NCI-H460 (cell line): ENCODE results near the gene CCDC196. TPM values are rescaled to one million over a fixed set of nuclear protein-coding genes. Genes with fewer than 3 reads are reported as not detected.

Experiments
- DNase-seq: peaks from one replicate; pipeline ENCODE4 v3.0.0-alpha.2; 2016; ENCODE audit warnings: low read depth; ENCODE audit errors: extremely low read depth
- polyA plus RNA-seq: library from polyadenylated mRNA; depleted of rRNA; stranded (reverse); fragments of >200 nt; gene quantifications from 2 replicates; pipeline ENCODE4 v1.2.3, GENCODE V29; 2014; cell fraction: nucleus; rRNA removed
- total RNA-seq: library from RNA; depleted of rRNA; stranded (reverse); fragments of >200 nt; shearing (Covaris generic); gene quantifications from 2 replicates; pipeline ENCODE4 v1.2.3, GENCODE V29; 2014; rRNA removed

The CCDC196 gene, protein sequence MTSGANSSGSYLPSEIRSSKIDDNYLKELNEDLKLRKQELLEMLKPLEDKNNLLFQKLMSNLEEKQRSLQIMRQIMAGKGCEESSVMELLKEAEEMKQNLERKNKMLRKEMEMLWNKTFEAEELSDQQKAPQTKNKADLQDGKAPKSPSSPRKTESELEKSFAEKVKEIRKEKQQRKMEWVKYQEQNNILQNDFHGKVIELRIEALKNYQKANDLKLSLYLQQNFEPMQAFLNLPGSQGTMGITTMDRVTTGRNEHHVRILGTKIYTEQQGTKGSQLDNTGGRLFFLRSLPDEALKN
- not detected in 2 replicates for total RNA-seq
- polyA plus RNA-seq: not detected in 2 replicates

DNA sequence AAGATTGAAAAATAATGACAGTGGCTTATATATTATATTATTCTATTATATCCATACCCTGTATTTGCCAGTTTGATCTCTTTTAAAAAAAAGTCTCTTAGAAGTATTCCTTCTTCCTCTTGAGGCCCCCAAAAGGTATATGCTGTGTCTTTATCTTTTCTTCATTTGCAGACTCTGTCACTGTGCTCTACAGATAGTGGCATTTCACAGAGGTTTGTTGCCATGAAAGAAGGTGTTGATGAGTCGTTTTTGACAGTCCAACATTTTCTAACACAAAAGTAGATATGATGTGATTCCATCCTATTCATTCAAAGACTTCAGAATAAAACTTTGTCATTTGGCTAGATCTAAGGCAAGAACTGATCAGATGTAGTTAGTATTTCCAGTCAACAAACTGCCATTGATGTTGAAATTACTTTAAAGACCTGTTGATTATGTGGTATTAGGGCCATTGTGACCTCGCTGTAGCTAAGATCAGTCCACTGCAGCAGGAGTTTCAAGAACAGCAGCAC, at the start of gene CCDC196:
TSS of gene CCDC196 (plus strand) at position 462 of the 512 bp plus-strand sequence. CDS start 132 bp downstream, outside the sequence.
- DNase-seq: no peak

DNA sequence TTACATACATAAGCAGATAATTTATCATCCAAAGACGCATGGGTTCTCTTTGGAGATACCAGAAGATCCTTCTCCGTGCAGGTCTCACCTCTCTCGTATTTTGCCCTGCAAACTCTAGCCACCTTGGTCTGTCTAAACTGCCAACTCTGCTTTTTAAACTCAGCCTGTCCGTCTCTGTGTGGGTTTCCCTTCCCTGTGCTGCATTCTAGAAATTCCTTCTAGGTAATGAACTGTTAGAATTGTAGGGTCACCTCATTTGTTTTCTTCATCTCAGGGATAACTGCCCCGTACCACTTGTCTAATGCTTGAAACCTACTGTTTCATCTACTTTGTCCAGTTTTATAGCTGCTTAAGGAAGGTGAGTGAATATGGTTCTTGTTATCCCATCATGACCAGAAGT, 45.4 kb upstream of the CCDC196 start:
- no peak for DNase-seq

GRCh38 chr14:66442953-66443571, 43.1 kb upstream of the CCDC196 start:
- no peak for DNase-seq

GRCh38 chr14:66443785-66444184, 42.4 kb upstream of the CCDC196 start:
- DNase-seq: no peak

DNA sequence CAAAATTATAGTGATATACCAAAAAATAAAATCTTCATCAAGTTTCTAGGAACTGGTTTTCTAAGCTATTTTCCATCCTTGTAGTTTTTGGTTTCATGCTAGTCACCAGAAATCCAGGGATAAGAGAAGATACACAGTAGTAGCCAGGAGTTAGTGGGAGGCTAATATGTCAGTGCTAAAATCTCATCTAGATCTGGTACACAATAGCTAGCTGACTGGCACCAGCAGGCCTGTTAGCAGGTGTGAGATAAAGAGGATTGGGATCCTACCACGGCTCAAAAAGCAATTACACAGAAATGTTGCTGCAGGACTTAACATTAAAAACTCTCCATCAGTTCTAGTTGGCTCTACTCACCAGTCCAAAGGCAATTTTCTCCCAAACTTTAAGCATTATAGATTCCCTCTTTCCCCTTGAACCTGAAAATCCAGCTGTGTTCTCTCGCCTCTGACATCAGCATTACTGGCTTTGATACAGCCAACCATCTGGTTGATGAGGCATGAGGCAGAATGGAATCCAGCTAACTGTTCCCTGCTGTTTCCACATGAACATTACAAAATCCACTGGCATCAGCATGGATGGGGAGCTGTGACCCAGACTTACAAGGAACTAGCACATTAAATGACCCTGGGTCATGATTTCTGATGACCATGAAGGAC, 41.8 kb upstream of the CCDC196 start:
- DNase-seq: no peak

DNA sequence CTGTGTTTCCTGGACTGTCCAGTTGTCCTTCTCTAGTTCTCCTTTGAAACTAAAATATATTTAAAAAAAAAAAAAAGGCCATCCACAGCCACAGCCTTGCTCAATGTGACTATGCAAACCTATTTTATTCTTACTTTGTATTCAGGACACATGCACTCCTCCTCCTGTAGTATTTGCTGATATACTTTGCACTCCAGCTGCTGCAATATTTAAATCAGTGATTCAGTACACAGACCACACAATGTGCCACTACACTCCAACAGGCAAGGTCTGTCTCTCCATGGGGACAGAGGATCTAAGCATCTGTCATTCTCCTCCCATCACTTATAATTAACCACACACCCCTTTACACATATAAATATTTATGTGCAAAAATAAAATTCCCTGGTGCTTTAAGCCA, 40.2 kb upstream of the CCDC196 start:
- DNase-seq: no peak

DNA sequence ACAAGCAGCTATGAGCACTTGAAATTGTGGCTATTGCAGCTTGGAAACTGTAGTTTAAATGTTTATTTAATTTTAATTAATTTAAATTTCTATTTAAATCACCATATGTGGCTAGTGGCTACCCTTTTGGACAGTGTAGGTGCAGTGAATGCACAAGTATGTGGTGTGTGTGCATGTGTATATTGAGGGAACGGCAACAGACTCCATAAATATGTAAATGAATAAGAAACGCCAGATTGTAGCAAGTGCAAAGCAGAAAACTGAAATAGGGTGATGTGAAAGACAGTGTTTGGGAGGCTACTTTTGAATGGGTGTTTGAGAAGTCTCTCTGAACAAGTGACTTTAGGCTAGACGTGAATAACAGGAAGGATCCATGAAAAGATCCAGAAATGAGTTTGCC, 32.7 kb upstream of the CCDC196 start:
- no peak for DNase-seq

- no peak for DNase-seq
These were observed 26.6 kb upstream of the CCDC196 start for GRCh38 chr14:66459603-66460002.

GRCh38 chr14:66464261-66464660, 21.9 kb upstream of the CCDC196 start:
- DNase-seq: no peak

DNA sequence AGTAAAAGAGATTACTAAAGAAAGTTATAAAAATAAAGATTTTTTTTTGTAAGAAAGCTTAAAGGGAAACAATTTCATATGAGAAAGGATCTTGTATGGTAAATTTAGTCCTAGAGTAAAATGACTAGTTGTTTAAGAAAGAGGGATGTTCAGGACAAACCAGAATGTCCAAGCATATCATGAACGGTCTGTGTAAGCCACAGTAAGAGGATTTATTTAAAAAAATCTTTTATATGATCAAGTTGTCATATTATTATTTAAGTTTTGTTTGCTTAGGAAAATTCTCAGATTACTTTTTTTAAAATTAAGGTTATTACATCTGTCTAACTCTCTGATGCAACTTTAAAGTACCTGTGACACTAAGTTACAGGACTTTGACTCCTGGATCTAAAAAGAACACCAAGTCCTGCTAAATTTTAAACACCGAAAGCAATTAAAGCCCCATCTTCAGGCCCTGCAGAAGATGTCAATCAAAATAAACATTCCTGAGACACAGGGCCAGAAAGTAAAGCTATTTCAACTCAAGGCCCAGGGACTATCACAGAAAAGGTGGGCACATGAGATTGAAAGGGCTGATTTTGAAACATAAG, 17.3 kb upstream of the CCDC196 start:
- DNase-seq: no peak

GRCh38 chr14:66471584-66471983, 14.6 kb upstream of the CCDC196 start:
- DNase-seq: no peak

GRCh38 chr14:66472251-66472650, 13.9 kb upstream of the CCDC196 start:
- DNase-seq: no peak

GRCh38 chr14:66473223-66473622, 12.9 kb upstream of the CCDC196 start:
- DNase-seq: no peak

DNA sequence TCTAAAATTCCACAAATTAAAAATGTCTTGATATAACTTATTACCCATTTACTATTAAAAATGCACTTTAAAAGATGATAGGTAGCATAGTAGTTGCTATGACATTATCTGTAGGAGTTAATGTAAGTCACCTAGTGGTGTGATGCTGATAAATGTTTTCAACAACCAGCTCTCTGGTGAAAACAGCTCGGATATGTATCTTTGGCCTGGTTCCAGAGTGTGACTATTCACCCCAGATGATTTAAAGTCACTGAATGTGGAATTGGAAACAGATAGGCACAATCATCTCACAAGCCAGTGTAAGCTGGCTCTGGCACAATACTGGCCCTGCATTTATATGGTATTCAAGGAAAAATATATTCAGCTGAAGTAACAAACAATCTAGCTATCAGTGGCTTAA, 9.2 kb upstream of the CCDC196 start:
- no peak for DNase-seq

GRCh38 chr14:66477567-66477966, 8.6 kb upstream of the CCDC196 start:
- no peak for DNase-seq

- DNase-seq: no peak
These were observed 3.3 kb upstream of the CCDC196 start for GRCh38 chr14:66482873-66483272.

DNA sequence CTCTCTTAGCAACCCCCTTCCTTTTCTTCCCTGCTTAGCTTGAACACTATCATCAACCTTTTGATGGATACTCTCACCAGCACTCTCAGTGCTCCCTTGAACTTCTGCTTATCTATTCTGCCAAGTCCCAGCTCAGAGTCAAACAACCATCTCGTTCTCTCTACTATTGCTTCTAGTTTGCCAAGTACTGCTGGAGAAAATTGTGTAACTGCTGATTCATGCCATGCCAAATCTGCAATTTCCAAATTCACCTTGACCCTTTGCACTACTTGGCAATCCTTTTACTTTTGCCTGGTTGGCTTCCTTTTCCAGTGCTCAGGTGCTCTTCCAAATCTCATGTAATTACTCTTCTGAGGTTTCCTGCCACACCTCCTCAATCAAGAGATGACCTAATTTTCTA, 2.8 kb upstream of the CCDC196 start:
- no peak for DNase-seq

- no peak for DNase-seq
These were observed 1.1 kb upstream of the CCDC196 start for GRCh38 chr14:66485029-66485428.

- DNase-seq: no peak
These were observed 993 bp downstream of the CCDC196 start for GRCh38 chr14:66487164-66487563.

DNA sequence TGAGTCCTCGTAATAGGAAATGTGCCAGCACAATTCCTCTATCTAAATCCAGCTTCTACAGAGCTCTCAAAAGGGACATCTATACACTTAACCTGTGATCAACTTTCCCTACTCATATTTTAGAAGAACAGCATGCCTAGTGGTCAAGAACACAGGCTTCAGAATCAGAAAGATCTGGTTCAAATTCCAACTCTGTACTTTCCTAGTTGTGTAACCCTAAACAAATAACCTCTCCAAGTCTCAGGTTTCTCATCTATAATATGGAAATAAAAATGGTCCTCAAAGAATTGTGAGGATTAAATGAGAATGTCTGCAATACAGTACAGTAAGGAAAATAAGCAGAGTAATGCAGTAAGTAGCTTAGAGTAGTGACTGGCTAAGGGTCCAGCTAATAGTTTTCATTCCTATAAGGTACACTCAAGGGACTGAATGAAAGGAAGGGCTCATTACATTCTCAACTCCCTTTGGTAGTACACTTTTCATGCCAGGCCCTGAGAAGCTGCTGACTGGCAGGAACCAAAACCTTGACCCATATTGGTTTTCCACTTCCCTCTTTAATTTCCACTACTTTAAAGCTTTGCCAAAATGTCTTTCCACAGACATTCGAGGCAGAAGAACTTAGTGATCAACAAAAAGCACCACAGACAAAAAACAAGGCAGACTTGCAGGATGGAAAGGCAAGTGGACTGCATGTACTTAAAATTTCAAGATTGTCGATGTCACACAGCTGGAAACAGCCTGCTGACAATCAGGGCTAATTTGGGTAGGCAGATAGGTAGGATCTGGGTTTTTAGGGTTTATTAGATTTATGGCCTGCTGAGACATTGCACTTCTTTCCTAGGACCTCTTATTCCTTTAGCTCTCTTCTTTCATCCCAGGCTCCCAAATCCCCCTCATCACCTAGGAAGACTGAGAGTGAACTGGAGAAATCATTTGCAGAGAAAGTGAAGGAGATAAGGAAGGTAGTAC, 4.3 kb downstream of the CCDC196 start:
- DNase-seq: no peak
